Motor neuron (in vitro differentiated cells): Measurements from ENCODE around the gene RAP1GAP2. TPM values are rescaled to one million over a fixed set of nuclear protein-coding genes. Genes with fewer than 3 reads are reported as not detected.

Experiments
- ATAC-seq, 8 experiments: fragments of 200-7000 bp; cut with Tn5 transposase; replicated peaks in 6 of 8; 2 replicates each; pipeline ENCODE4 v1.8.0; 2021; ENCODE audit warnings: mild to moderate bottlenecking in 8 of 8, moderate library complexity in 8 of 8
- H3K27ac ChIP-seq, 2 donors: fragments of 250-450 bp; sonication (Bioruptor Pico); 2 replicates each; pipeline ENCODE4 v1.9.0; 2021; ENCODE audit warnings: antibody characterized with exemption in 2 of 2, mild to moderate bottlenecking in 2 of 2, moderate library complexity in 1 of 2
- H3K4me1 ChIP-seq, 2 donors: fragments of 250-450 bp; sonication (Bioruptor Pico); replicated peaks in 1 of 2; 2 replicates each; pipeline ENCODE4 v1.6.1; 2021; ENCODE audit warnings: antibody characterized with exemption in 2 of 2, mild to moderate bottlenecking in 2 of 2, moderate library complexity in 1 of 2
- H3K4me3 ChIP-seq, 5 donors: fragments of 250-450 bp; sonication (Bioruptor Pico); 2 replicates each; pipeline ENCODE4 v1.9.0; 2021; ENCODE audit warnings: antibody characterized with exemption in 5 of 5, mild to moderate bottlenecking in 5 of 5, moderate library complexity in 4 of 5
- WGBS, 10 experiments: fragments of 450-650 bp; shearing (Covaris generic); methylation state at CpG; one replicate each; pipeline ENCODE4 v1.0.0; 2022; 5-methylcytosine and 5-hydroxymethylcytosine counted together
- in situ Hi-C, 9 experiments: fragments of 400-800 bp; cut with MboI; loops; one replicate each; pipeline ENCODE4 v1.15.0; 2021; ENCODE audit warnings: low sequenced_read_pairs in 9 of 9, low pct_unique_long_range_greater_than_20kb in 2 of 9; ENCODE audit not compliant: unreplicated experiment in 9 of 9
- total RNA-seq, 8 experiments: library from RNA; unstranded; fragments of 300-600 nt; gene quantifications; 2 replicates each; pipeline versions ENCODE4 v1.2.3 to v1.2.4, GENCODE V29; 2022

The RAP1GAP2 gene
- total RNA-seq, 8 experiments from 2014 or later: 0.76 to 16.7 (median 4.3) TPM

DNA sequence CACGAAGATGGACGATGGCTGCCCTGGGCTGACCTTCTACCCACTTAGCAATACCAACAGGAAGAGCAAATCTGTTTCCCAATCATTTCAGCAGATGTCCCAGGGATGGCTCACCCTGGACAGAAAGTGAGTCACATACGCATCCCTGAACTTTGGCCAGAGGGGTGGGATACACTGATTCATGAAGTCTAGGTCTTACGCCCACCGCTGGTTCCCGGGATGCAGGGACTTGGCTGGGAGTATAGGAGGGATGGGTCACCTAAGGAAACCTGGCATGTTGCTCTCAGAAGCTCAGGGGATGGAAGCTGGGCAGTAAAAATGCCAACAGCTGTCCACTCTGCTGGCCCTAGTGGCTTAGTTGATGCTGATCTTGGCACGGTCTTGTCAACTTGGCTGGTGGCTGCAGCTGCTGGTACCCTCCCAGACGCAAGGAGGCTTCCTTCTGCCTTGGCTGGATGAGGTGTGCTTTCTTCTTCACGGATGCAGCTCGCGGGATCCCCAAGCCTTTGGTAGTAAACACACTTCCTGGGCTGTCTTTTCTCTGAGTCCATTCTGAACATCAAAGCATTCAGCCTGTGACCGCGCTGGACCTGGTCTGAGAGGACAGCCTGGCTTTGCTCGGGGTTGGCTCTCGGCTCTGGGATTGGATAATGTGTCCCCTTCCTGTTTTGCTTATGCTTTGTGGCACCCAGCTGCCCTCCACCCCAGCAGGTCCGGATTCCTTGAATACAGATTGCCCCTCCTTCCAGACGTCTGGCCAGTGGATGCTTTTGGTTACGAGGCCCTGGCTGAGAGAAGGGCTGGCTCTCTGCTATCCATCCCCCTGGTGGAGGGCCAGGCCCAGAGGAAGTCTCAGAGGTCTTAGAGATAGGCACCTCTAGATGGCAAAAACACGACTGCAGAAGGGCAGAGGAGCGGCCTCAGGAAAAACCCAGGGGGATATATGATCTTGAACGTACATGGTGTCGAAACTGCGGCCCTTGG lies 71.5 kb downstream of the RAP1GAP2 start:
- in situ Hi-C loops: no loop called here

DNA sequence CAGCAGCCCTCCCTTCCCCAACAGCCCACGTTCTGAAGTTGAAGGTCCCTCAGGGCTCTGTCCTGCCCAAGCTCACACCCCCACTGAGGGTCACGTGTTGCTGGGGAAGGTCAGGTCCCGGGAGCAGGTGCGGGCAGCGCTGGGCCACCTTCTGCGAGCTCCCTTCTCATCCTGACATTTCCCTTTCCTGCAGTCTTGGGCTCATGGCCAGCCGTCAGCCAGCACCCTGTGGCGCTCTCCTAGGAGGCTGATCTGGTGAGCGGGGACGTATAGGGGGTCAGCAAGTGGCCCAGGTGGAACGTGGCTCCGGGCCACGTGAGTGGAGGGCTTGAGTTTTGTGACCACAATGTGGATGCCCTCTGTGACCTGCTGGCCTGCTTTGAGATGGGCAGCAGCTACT lies 73.4 kb downstream of the RAP1GAP2 start:
- in situ Hi-C loops: no loop called here
- WGBS, 10 experiments: 20 to 100% (median 85%) methylated on average over 1 to 5 of the region's 13 CpGs; no CpG with 5 or more reads in 2 of the 10 experiments
- Histone ChIP-seq H3K4me3 (no peak overlapping the region), H3K4me1 (peaks cover 7 to 18% of the 10 kb centered on the region in 2 donors), H3K27ac (no peak overlapping the region)
- ATAC-seq: no peak

More for the DNA sequence above, 71.5 kb downstream of the RAP1GAP2 start:
- 20 to 85% (median 65%) methylated on average over 3 to 15 of the region's 23 CpGs; no CpG with 5 or more reads in 4 of the 10 experiments for WGBS, 10 experiments
- Histone ChIP-seq H3K4me1 (peaks cover 0 to 14% of the 10 kb centered on the region in 2 donors), H3K4me3 (no peak overlapping the region), H3K27ac (no peak overlapping the region)
- ATAC-seq: peak in 4 of 8 experiments; percentile 16 to 48 (median 38)

DNA sequence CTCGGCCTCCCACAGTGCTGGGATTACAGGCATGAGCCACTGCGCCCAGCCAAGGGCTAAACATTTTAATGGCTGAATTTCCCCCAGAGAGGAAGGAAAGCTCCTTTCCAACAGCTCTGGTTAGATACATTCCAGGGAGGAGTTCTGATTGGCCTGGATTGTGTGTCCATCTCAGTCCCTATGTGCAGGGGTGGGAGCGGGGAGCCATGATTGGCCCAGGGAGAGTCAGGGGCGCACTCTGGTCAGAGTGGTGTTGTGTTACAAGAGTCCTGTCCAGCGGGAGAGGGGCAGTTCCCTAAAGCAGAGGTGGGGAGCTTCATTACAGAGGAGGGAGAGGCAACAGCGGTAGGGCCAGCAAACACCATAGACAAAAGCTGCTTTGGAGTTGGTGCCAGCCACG lies 75.0 kb downstream of the RAP1GAP2 start:
- peaks cover 8 to 14% of the 10 kb centered on the region in 2 donors for H3K4me1 ChIP-seq
- no peak overlapping the region for H3K27ac ChIP-seq
- H3K4me3 ChIP-seq: no peak overlapping the region
- peak in 1 of 8 experiments; percentile 58 for ATAC-seq
- WGBS, 10 experiments: 60% methylated on average over 1 of the region's 7 CpGs; no CpG with 5 or more reads in 9 of the 10 experiments
- in situ Hi-C loops: no loop called here

DNA sequence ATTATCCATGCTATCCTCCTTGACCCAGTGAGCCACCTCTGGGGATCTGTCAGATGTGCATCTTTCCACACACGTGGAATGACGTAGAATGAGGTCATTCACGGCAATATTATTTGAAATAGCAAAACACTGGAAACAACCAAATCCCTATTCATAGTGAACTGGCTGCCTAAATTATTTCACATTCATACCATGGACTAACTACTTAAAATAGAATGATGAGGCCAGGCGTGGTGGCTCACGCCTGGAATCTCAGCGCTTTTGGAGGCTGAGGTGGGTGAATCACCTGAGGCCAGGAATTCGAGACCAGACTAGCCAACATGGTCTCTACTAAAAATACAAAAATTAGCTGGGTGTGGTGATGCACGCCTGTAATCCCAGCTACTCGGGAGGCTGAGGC lies 75.5 kb downstream of the RAP1GAP2 start:
- WGBS, 10 experiments: 50 to 100% (median 83%) methylated on average over 1 to 3 of the region's 9 CpGs; no CpG with 5 or more reads in 6 of the 10 experiments
- in situ Hi-C loops: no loop called here
- H3K27ac ChIP-seq: no peak overlapping the region
- H3K4me1 ChIP-seq: peaks cover 8 to 14% of the 10 kb centered on the region in 2 donors
- no peak for ATAC-seq
- no peak overlapping the region for H3K4me3 ChIP-seq

DNA sequence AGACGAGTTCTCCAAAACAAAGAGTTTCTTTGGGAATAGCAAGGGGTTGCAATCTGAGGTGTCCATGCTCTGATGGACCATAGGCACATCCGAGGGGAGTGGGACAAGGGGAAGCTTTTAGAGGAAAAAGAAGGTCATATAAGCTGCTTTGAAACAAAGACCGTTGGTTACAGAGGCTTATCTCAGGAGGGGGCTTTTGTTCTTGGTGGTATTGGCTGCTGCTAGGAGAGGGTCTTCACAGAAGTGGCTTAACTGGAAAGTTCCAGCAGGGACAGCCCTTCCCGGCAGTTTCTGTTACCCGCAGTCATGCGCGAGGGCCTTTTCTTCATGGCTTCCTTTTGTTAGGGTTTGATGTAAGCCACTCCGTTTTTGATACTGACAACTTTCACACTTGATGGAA lies 76.0 kb downstream of the RAP1GAP2 start:
- Histone ChIP-seq H3K27ac (no peak overlapping the region), H3K4me3 (no peak overlapping the region), H3K4me1 (peaks cover 8 to 14% of the 10 kb centered on the region in 2 donors)
- no peak for ATAC-seq
- in situ Hi-C loops: no loop called here
- WGBS, 10 experiments: 30 to 67% (median 42%) methylated on average over 1 to 7 of the region's 8 CpGs

DNA sequence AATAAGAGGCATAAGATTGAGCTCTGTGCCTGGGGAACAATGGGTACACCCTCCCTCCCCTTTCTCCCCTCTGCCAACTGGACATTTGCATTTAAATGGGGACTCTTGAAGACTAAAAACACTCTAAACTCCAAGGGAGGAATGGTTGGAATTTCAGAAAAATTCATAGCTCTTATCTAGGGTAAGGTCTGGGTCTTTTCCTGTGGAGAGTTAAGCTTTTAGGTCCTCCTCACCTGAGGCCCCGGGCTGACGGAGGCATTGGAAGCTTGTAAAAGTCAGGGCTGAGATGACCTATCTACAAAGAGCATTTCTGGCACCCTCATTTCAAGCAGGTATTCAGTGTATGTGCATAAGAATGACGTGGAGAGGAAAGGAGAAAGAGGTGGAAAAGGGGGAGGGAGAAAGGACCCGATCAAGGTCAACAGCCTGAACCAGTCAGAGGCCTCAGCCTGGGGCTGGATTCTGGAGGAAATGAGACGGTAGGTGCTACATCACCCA lies 78.0 kb downstream of the RAP1GAP2 start:
- no peak overlapping the region for H3K4me3 ChIP-seq
- in situ Hi-C loops: no loop called here
- peak overlapping the region in 1 of 2 donors; percentile 54 for H3K27ac ChIP-seq
- H3K4me1 ChIP-seq: peaks cover 8 to 14% of the 10 kb centered on the region in 2 donors
- 4 to 100% (median 20%) methylated on average over 1 to 5 of the region's 5 CpGs; no CpG with 5 or more reads in 5 of the 10 experiments for WGBS, 10 experiments
- ATAC-seq: peak in 5 of 8 experiments; percentile 33 to 52 (median 44)

DNA sequence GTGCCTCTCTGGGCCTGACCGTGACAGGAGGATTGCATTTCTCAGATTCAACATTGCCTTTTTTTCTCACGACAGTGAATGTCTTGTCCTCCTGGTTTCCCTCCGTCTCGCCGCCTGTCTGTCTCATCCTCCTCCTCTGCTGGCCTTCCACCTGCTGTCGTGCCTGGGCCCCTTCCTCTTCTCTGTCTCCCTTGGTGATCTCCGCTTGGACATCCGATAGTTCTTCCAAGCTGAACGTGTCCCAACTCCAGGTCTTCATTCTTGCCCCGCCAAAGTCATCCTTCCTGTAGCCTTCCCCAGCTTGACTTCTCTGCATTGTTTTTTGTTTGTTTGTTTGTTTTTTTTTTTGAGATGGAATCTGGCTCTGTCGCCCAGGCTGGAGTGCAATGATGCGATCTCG lies 79.4 kb downstream of the RAP1GAP2 start:
- no peak overlapping the region for H3K4me3 ChIP-seq
- no peak overlapping the region for H3K27ac ChIP-seq
- H3K4me1 ChIP-seq: peaks cover 8 to 17% of the 10 kb centered on the region in 2 donors
- 60 to 97% (median 87%) methylated on average over 2 to 13 of the region's 13 CpGs for whole genome bisulfite sequencing, 10 experiments
- in situ Hi-C loops: no loop called here
- ATAC-seq: no peak

DNA sequence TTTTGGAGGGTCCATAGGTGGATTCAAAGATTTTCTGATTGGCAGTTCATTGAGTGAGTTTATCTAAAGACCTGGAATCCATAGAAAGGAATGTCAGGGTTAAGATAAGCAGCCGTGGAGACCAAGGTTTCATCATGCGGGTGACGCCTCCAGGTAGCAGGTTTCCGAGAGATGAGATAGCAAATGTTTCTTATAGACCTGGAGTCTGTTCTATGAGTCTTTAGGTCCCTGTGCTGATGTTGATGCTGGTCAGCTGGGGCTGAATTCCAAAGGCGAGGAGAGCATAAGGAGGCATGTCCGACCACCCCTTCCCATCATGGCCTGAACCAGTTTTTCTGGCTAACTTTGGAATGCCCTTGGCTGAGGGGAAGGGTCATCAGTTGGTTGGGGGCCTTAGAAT lies 80.2 kb downstream of the RAP1GAP2 start:
- Histone ChIP-seq H3K27ac (no peak overlapping the region), H3K4me3 (no peak overlapping the region), H3K4me1 (peaks cover 8 to 17% of the 10 kb centered on the region in 2 donors)
- no peak for ATAC-seq
- WGBS, 10 experiments: 80 to 100% (median 83%) methylated on average over 1 to 6 of the region's 6 CpGs; no CpG with 5 or more reads in 5 of the 10 experiments
- in situ Hi-C loops: no loop called here

DNA sequence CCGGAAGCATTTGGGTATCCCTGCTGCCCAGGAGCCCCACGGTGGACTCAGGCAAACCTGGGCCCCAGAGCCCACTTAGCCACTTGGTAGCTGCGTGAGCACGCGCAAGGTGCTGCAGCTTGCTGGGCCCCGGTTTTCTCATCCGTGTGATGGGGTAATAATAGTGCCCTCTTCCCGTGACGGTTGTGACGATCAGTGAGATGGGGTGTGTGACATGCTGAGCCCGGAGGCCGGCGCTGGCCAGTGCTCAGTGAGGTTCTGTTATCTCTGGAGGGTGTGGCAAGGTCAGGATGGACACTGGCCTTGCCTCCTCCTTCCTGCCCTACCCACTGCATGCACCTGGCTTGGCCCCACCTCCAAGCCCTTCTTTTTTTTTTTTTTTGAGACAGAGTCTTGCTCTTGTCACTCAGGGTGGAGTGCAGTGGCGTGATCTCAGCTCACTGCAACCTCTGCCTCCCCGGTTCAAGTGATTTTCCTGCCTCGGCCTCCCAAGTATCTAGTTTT lies 82.6 kb downstream of the RAP1GAP2 start:
- H3K27ac ChIP-seq: no peak overlapping the region
- peaks cover 8 to 17% of the 10 kb centered on the region in 2 donors for H3K4me1 ChIP-seq
- no peak overlapping the region for H3K4me3 ChIP-seq
- no peak for ATAC-seq
- WGBS, 10 experiments: 60 to 100% (median 93%) methylated on average over 1 to 10 of the region's 16 CpGs; no CpG with 5 or more reads in 3 of the 10 experiments
- in situ Hi-C loops: no loop called here

DNA sequence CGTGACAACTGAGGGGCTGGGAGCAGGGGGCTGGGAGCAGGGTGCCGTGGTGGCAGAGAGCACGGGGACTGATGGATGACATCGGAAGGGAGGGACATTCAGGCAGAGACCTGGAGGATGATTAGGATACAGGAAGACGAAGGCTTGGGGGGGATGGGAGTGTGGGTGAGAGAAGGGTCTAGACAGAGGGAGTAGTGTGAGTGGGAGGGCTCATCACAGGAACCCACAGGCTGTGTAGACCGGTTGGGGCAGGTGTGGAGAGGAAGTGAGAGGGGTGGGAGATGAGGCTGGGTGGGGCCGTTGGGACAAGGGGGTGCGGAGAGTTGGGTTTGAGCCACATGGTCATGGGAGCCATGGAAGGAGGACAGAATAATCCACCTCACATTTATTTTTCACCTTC lies 83.8 kb downstream of the RAP1GAP2 start:
- WGBS, 10 experiments: 40 to 87% methylated on average over 2 to 5 of the region's 8 CpGs; no CpG with 5 or more reads in 8 of the 10 experiments
- in situ Hi-C loops: no loop called here
- H3K4me3 ChIP-seq: no peak overlapping the region
- H3K4me1 ChIP-seq: peaks cover 0 to 14% of the 10 kb centered on the region in 2 donors
- H3K27ac ChIP-seq: no peak overlapping the region
- ATAC-seq: no peak

DNA sequence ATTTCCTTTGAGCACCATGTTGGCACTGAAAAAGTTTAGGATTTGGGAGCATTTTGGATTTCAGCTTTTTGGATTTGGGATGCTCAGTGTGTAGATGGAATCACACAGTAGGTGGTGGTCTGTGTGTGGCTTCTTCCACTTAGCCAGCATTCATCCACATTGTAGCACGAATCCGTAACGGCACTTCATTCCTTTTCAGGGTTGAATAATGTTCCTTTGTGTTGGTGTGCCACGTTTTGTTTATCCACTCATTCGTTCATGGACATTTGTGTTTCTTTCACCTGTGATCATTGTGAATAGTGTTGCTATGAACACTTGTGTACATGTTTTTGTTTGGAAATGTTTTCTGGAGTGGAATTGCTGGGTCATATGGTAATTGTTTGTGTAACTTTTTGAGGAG lies 85.1 kb downstream of the RAP1GAP2 start:
- Histone ChIP-seq H3K27ac (no peak overlapping the region), H3K4me3 (no peak overlapping the region), H3K4me1 (peaks cover 6 to 24% of the 10 kb centered on the region in 2 donors)
- in situ Hi-C loops: no loop called here
- 29 to 100% (median 92%) methylated on average over 1 to 5 of the region's 5 CpGs; no CpG with 5 or more reads in 1 of the 10 experiments for WGBS, 10 experiments
- no peak for ATAC-seq

DNA sequence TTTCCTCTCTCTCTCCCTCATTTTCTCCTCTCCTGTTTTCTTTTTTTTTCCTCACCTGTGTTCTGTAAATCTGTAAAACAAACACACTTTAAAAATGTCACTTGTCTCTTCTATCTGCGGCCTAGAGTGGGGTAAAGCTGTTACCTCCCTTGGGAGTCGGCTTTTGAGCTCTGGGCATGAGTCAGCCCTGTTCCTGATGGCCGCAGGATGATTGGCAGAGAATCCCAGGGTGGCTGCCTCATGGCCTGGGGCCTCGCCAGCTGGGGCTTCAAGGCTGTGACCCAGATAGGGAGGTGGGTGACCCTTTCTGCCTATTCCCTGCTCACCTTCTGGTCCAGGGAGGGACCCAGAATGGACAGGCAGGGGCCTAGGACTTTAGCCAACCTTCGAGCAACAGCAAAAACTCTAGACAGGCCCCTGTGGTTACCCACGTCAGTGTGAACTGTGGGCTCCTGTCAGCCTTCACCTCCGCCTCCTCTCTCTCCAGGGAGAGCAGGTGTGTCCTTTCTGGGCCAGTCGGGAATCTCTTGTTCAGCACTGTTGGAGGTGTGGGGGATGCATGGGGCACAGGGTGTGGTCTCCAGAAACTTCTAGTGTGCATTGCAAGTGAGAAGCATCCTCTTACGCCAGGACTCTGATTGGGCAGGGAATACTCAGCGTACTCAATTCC lies 87.4 kb downstream of the RAP1GAP2 start:
- in situ Hi-C loops: no loop called here
- ATAC-seq: peak in 7 of 8 experiments; percentile 80 to 97 (median 87)
- H3K27ac ChIP-seq: no peak overlapping the region
- 0 to 81% (median 46%) methylated on average over 1 to 8 of the region's 10 CpGs for WGBS, 10 experiments
- peaks cover 6 to 24% of the 10 kb centered on the region in 2 donors for H3K4me1 ChIP-seq
- no peak overlapping the region for H3K4me3 ChIP-seq
